ENCODE measurements around the gene ZBTB20.

GRCh38 chr3:115004201-115005140 lies 142.6 kb downstream of the ZBTB20 start:
- TF ChIP-seq CTCF (IDR thresholded peaks at IDR 0.05) (no peak), MAX (IDR thresholded peaks at IDR 0.05; ENCODE audit: low read depth) (no peak), GABPA (IDR thresholded peaks at IDR 0.05; ENCODE audit: low read depth) (no peak)

Data from SK-N-SH (cell line).